ENCODE results near the gene ARHGEF26.

- no peak for TF ChIP-seq CTCF (IDR thresholded peaks at IDR 0.05)
- no peak for TF ChIP-seq ZFX (IDR thresholded peaks at IDR 0.05; ENCODE audit: borderline replicate concordance)
These were observed 154.1 kb downstream of the ARHGEF26 start for GRCh38 chr3:154275292-154275691.
